ENCODE results near the gene GBA3.

GRCh38 chr4:22667332-22667940, 25.3 kb upstream of the GBA3 start:
- TF ChIP-seq POLR2AphosphoS5 (IDR thresholded peaks at IDR 0.05; ENCODE audit: low read depth) = no peak
- peak in 1 of 2 experiments; percentile 23; a peak in 2 of 4 replicates for TF ChIP-seq CTCF (conservative IDR thresholded peaks at IDR 0.05; ENCODE audit: low read depth in 2 of 2)
- TF ChIP-seq REST (IDR thresholded peaks at IDR 0.05; ENCODE audit: unreplicated experiment) = no peak
- no peak for TF ChIP-seq EZH2phosphoT487 (IDR thresholded peaks at IDR 0.05; ENCODE audit: unreplicated experiment)
- no peak for TF ChIP-seq ZNF114 (CRISPR knock-in tag; IDR thresholded peaks at IDR 0.05)
- no peak for TF ChIP-seq EZH2 (IDR thresholded peaks at IDR 0.05; ENCODE audit: low read depth, unreplicated experiment)
- no peak for TF ChIP-seq CREB1 (CRISPR knock-in tag; IDR thresholded peaks at IDR 0.05; ENCODE audit: low read depth)
- TF ChIP-seq ZNF331 (CRISPR knock-in tag; IDR thresholded peaks at IDR 0.05; ENCODE audit: low read depth) = no peak
- TF ChIP-seq STAT1 (IDR thresholded peaks at IDR 0.05; ENCODE audit: unreplicated experiment) = no peak
